ENCODE results near the gene GPR142. TPM values are rescaled to one million over a fixed set of nuclear protein-coding genes. Genes with fewer than 3 reads are reported as not detected.

GPR142 gene
- not detected in 2 replicates for polyA plus RNA-seq (2012; rRNA removed)
- not detected in 2 replicates for polyA plus RNA-seq (2012; cell fraction: cytosol; rRNA removed)
- polyA plus RNA-seq (2012; cell fraction: nucleus; rRNA removed): not detected in 2 replicates

GRCh38 chr17:74367206-74367605, at the start of gene GPR142:
GPR142 (plus strand) TSS chr17:74367506; CDS start chr17:74369541, 2,035 bp downstream.
- H3K4me1 ChIP-seq (ENCODE audit: control insufficient read depth in 1 of 2, insufficient read depth in 2 of 2, low read depth in 1 of 2, low read length in 1 of 2): peaks cover 0 to 5% of the 10 kb centered on the region in 2 experiments; a peak in 1 of 4 replicates
- H3K4me2 ChIP-seq: no peak within 1 kb of the TSS
- TF ChIP-seq JUND (IDR thresholded peaks at IDR 0.05): no peak
- no peak for TF ChIP-seq ZBTB33 (IDR thresholded peaks at IDR 0.05; ENCODE audit: borderline replicate concordance, low read depth)
- TF ChIP-seq USF1 (IDR thresholded peaks at IDR 0.05; ENCODE audit: borderline replicate concordance, low read depth): no peak
- no peak for TF ChIP-seq RAD21 (IDR thresholded peaks at IDR 0.05; ENCODE audit: low read length)
- no peak for TF ChIP-seq FOXM1 (IDR thresholded peaks at IDR 0.05; ENCODE audit: low read depth)
- TF ChIP-seq EP300 (IDR thresholded peaks at IDR 0.05; ENCODE audit: borderline replicate concordance in 1 of 2, low read depth in 1 of 2, low read length in 1 of 2): no peak
- no peak for TF ChIP-seq SIN3A (IDR thresholded peaks at IDR 0.05; ENCODE audit: borderline replicate concordance, low read depth, low read length)
- TF ChIP-seq RXRA (IDR thresholded peaks at IDR 0.05; ENCODE audit: borderline replicate concordance, low read depth): no peak
- TF ChIP-seq PBX3 (IDR thresholded peaks at IDR 0.05): no peak
- TF ChIP-seq TAF1 (IDR thresholded peaks at IDR 0.05; ENCODE audit: borderline replicate concordance, low read depth, low read length): no peak
- TF ChIP-seq SMC3 (IDR thresholded peaks at IDR 0.05; ENCODE audit: low read depth, low read length): no peak
- no peak for TF ChIP-seq POLR2AphosphoS5 (IDR thresholded peaks at IDR 0.05; ENCODE audit: low read depth, low read length)
- TF ChIP-seq RCOR1 (IDR thresholded peaks at IDR 0.05; ENCODE audit: low read length): no peak
- no peak for TF ChIP-seq GABPA (IDR thresholded peaks at IDR 0.05; ENCODE audit: low read depth)
- no peak for TF ChIP-seq IRF3 (IDR thresholded peaks at IDR 0.05; ENCODE audit: low read depth, low read length)
- TF ChIP-seq EZH2phosphoT487 (IDR thresholded peaks at IDR 0.05; ENCODE audit: borderline replicate concordance, low read depth): no peak
- TF ChIP-seq YY1 (IDR thresholded peaks at IDR 0.05; ENCODE audit: low read depth): no peak
- no peak for DNase-seq
- no peaks in the 10 kb centered on the region for H3K79me2 ChIP-seq (ENCODE audit: insufficient read depth)
- H3K9me3 ChIP-seq: no peaks in the 10 kb centered on the region
- H3F3A ChIP-seq (replicated peaks; ENCODE audit: insufficient read depth): no peaks in the 10 kb centered on the region
- ChIA-PET CTCF (interaction anchor here (0.8 to 13.1 kb wide), 49 partner anchors 7 to 370 kb away, joined by 3 to 194 read pairs (median 7); partner anchors contain the start of genes CD300LB and CD300LD), POLR2A (no interaction called here)
- H3K9ac ChIP-seq: no peak within 1 kb of the TSS
- no peak within 1 kb of the TSS for H3K27ac ChIP-seq (ENCODE audit: low read depth in 2 of 2, low read length in 1 of 2)
- H3K9me2 ChIP-seq: no peaks in the 10 kb centered on the region
- no peak within 1 kb of the TSS for H2AFZ ChIP-seq (ENCODE audit: low read depth)
- no peaks in the 10 kb centered on the region for H3K36me3 ChIP-seq (replicated peaks in 1 of 2; ENCODE audit: control insufficient read depth in 1 of 2, insufficient read depth in 2 of 2, low read length in 1 of 2)
- no peak within 1 kb of the TSS; a peak in 1 of 4 replicates for H3K4me3 ChIP-seq (ENCODE audit: low read depth in 2 of 2, low read length in 1 of 2)
- no peaks in the 10 kb centered on the region for H3K27me3 ChIP-seq (ENCODE audit: insufficient read depth)
- no peaks in the 10 kb centered on the region for H4K20me1 ChIP-seq (ENCODE audit: insufficient read depth)
- WGBS (ENCODE audit: low lambda C conversion rate): 41% methylated on average over 5 of the region's 5 CpGs

All from SK-N-SH (cell line).